Measurements from ENCODE around the gene SLC15A3.

DNA sequence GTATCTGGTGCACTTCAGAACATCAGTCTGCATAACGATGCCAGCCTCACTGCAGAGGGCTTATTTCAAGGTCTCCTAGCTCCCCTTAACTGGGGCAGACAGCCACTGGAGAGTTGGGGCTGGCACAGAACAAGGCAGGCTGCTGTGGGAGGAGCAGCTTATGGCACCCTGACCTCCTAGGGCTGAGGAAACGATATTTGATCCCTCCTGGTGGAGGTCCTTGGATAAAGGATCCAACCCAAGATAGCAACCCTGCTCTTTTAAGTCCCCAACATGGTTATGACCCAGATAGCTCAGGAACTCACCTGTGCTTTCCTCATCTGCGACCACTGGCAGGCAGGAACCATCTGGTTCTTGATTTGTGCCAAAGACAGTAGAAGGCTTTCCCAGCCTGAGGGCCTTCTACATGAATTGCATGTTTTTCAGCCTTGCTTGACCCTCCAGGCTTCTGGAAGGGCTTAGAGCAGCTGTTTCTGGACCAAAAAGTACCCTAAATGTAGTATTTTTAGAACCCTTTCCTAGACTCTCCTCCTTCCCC is 35.2 kb downstream of the SLC15A3 start:
- TF ChIP-seq ZNF274 (IDR thresholded peaks at IDR 0.05; ENCODE audit: low read length), result no peak
- TF ChIP-seq ZNF274 (tag by site-specific recombination; IDR thresholded peaks at IDR 0.05; ENCODE audit: borderline replicate concordance), result no peak
- no peak for TF ChIP-seq ZNF777 (tag by site-specific recombination; IDR thresholded peaks at IDR 0.05; ENCODE audit: borderline replicate concordance)
- TF ChIP-seq, protein P1, sequence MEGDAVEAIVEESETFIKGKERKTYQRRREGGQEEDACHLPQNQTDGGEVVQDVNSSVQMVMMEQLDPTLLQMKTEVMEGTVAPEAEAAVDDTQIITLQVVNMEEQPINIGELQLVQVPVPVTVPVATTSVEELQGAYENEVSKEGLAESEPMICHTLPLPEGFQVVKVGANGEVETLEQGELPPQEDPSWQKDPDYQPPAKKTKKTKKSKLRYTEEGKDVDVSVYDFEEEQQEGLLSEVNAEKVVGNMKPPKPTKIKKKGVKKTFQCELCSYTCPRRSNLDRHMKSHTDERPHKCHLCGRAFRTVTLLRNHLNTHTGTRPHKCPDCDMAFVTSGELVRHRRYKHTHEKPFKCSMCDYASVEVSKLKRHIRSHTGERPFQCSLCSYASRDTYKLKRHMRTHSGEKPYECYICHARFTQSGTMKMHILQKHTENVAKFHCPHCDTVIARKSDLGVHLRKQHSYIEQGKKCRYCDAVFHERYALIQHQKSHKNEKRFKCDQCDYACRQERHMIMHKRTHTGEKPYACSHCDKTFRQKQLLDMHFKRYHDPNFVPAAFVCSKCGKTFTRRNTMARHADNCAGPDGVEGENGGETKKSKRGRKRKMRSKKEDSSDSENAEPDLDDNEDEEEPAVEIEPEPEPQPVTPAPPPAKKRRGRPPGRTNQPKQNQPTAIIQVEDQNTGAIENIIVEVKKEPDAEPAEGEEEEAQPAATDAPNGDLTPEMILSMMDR (tag by site-specific recombination; IDR thresholded peaks at IDR 0.05), result no peak
- TF ChIP-seq ZNF514 (tag by site-specific recombination; IDR thresholded peaks at IDR 0.05), result no peak
- TF ChIP-seq, protein P2, sequence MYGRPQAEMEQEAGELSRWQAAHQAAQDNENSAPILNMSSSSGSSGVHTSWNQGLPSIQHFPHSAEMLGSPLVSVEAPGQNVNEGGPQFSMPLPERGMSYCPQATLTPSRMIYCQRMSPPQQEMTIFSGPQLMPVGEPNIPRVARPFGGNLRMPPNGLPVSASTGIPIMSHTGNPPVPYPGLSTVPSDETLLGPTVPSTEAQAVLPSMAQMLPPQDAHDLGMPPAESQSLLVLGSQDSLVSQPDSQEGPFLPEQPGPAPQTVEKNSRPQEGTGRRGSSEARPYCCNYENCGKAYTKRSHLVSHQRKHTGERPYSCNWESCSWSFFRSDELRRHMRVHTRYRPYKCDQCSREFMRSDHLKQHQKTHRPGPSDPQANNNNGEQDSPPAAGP (tag by site-specific recombination; IDR thresholded peaks at IDR 0.05), result no peak

Measured in HEK293 (cell line).